Erythroblast (primary cell): ENCODE data around the gene FRAT1.

Experiments
- GATA1 ChIP-seq: IDR thresholded peaks from 2 replicates; pipeline ENCODE4 v1.6.1; 2011; ENCODE audit warnings: low read depth, mild to moderate bottlenecking, control low read depth, low read length, moderate library complexity
- POLR2A ChIP-seq: IDR thresholded peaks from 2 replicates; pipeline ENCODE4 v1.6.1; 2011; ENCODE audit warnings: mild to moderate bottlenecking, low read length

DNA sequence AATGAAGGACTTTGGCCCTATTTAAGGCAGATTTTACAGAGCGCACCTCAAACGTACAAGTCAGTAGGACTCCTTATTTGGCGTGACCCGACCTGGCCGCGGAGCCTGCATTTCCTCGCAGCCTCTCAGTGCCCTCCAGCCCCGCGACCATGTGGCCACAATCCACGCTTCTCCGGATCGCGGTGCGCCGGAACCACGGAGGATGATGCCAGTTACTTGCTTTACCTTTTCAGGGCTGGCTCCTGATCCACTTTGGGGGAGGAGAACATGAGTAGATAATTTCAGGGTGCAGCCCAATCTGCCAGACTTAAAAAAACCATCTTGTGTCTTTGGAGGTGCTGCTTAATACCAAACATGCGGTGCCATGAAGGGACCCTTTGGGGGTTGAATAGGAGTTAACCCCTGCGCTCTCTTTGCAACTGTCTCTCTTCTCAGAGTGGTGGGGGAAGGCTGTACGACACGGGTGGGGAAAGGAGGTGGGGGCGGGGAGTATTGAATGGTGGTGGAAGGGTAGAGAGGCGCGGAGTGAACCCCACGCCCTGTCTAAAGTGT is 1.5 kb downstream of the FRAT1 start:
- TF ChIP-seq POLR2A = no peak
- TF ChIP-seq GATA1 = no peak
